Measurements from ENCODE around the gene SEMA5B.

Gene SEMA5B

GRCh38 chr3:122893754-122894668, 133.6 kb downstream of the SEMA5B start:
- no peaks in the 10 kb centered on the region for H3F3A ChIP-seq (ENCODE audit: insufficient read depth)
- no peak overlapping the region for H3K4me2 ChIP-seq (ENCODE audit: low read depth, low read length, poor library complexity, severe bottlenecking)
- no peaks in the 10 kb centered on the region for H3K27me3 ChIP-seq (ENCODE audit: low read length)
- no peaks in the 10 kb centered on the region for H3K79me2 ChIP-seq (ENCODE audit: insufficient read depth, low read length)
- no peak overlapping the region for H2AFZ ChIP-seq (ENCODE audit: low read depth, low read length, severe bottlenecking)
- H3K9me2 ChIP-seq (replicated peaks; ENCODE audit: insufficient read depth, low read length): no peaks in the 10 kb centered on the region
- H3K36me3 ChIP-seq (ENCODE audit: low read length): no peaks in the 10 kb centered on the region
- H3K4me3 ChIP-seq (ENCODE audit: insufficient read depth, low read length, poor library complexity, severe bottlenecking): no peak overlapping the region
- no peaks in the 10 kb centered on the region for H3K9me3 ChIP-seq (ENCODE audit: insufficient read depth, low read length)
- H3K27ac ChIP-seq (ENCODE audit: low read depth, low read length): no peak overlapping the region
- H3K9ac ChIP-seq (ENCODE audit: low read length): no peak overlapping the region
- H4K20me1 ChIP-seq (ENCODE audit: low read depth, low read length): no peaks in the 10 kb centered on the region
- no peak for TF ChIP-seq EZH2phosphoT487 (conservative IDR thresholded peaks at IDR 0.05; ENCODE audit: low read length)

- H3K27ac ChIP-seq (ENCODE audit: low read depth, low read length): no peak overlapping the region
- no peaks in the 10 kb centered on the region for H3F3A ChIP-seq (ENCODE audit: insufficient read depth)
- no peaks in the 10 kb centered on the region for H3K9me3 ChIP-seq (ENCODE audit: insufficient read depth, low read length)
- H3K27me3 ChIP-seq (ENCODE audit: low read length): no peaks in the 10 kb centered on the region
- H3K9ac ChIP-seq (ENCODE audit: low read length): no peak overlapping the region
- H3K4me2 ChIP-seq (ENCODE audit: low read depth, low read length, poor library complexity, severe bottlenecking): no peak overlapping the region
- H2AFZ ChIP-seq (ENCODE audit: low read depth, low read length, severe bottlenecking): no peak overlapping the region
- H3K9me2 ChIP-seq (replicated peaks; ENCODE audit: insufficient read depth, low read length): no peaks in the 10 kb centered on the region
- no peak for TF ChIP-seq EZH2phosphoT487 (conservative IDR thresholded peaks at IDR 0.05; ENCODE audit: low read length)
- TF ChIP-seq CTCF (IDR thresholded peaks at IDR 0.05; ENCODE audit: insufficient read depth, low read length, poor library complexity, severe bottlenecking): no peak
- no peaks in the 10 kb centered on the region for H3K79me2 ChIP-seq (ENCODE audit: insufficient read depth, low read length)
- H3K36me3 ChIP-seq (ENCODE audit: low read length): no peaks in the 10 kb centered on the region
- no peaks in the 10 kb centered on the region for H4K20me1 ChIP-seq (ENCODE audit: low read depth, low read length)
- no peak overlapping the region for H3K4me3 ChIP-seq (ENCODE audit: insufficient read depth, low read length, poor library complexity, severe bottlenecking)
Observed at GRCh38 chr3:122893282-122893681, 134.3 kb downstream of the SEMA5B start.

- H3K36me3 ChIP-seq (ENCODE audit: low read length): no peaks in the 10 kb centered on the region
- H3K27me3 ChIP-seq (ENCODE audit: low read length): no peaks in the 10 kb centered on the region
- TF ChIP-seq CTCF (IDR thresholded peaks at IDR 0.05; ENCODE audit: insufficient read depth, low read length, poor library complexity, severe bottlenecking) (no peak), EZH2phosphoT487 (conservative IDR thresholded peaks at IDR 0.05; ENCODE audit: low read length) (no peak)
- H3K4me3 ChIP-seq (ENCODE audit: insufficient read depth, low read length, poor library complexity, severe bottlenecking): no peak overlapping the region
- no peaks in the 10 kb centered on the region for H3K79me2 ChIP-seq (ENCODE audit: insufficient read depth, low read length)
- H3K4me2 ChIP-seq (ENCODE audit: low read depth, low read length, poor library complexity, severe bottlenecking): no peak overlapping the region
- no peak overlapping the region for H3K27ac ChIP-seq (ENCODE audit: low read depth, low read length)
- H4K20me1 ChIP-seq (ENCODE audit: low read depth, low read length): no peaks in the 10 kb centered on the region
- H3K9me3 ChIP-seq (ENCODE audit: insufficient read depth, low read length): no peaks in the 10 kb centered on the region
- no peaks in the 10 kb centered on the region for H3F3A ChIP-seq (ENCODE audit: insufficient read depth)
- no peak overlapping the region for H2AFZ ChIP-seq (ENCODE audit: low read depth, low read length, severe bottlenecking)
- no peaks in the 10 kb centered on the region for H3K9me2 ChIP-seq (replicated peaks; ENCODE audit: insufficient read depth, low read length)
- H3K9ac ChIP-seq (ENCODE audit: low read length): no peak overlapping the region
Observed at GRCh38 chr3:122892118-122892960, 135.2 kb downstream of the SEMA5B start.
